ENCODE results near the gene CPEB3.

- TF ChIP-seq CTCF (IDR thresholded peaks at IDR 0.05 in 8 of 11, conservative IDR thresholded peaks at IDR 0.05 in 3 of 11) = no peak
- no peak for TF ChIP-seq POLR2A (IDR thresholded peaks at IDR 0.05)
- no peak for TF ChIP-seq POLR2AphosphoS5 (IDR thresholded peaks at IDR 0.05)
Measured at GRCh38 chr10:92005978-92006377, 284.9 kb downstream of the CPEB3 start.
